HUES64 (cell line): ENCODE data around the gene MMS19.

Experiments
- H3K27ac ChIP-seq: 2 replicates; pipeline ENCODE4 v1.7.0; 2013; ENCODE audit warnings: low read depth, low read length, inconsistent platforms
- H3K27me3 ChIP-seq: 2 replicates; pipeline ENCODE4 v1.6.1; 2013; ENCODE audit warnings: mild to moderate bottlenecking, low read length; ENCODE audit not compliant: insufficient read depth
- H3K36me3 ChIP-seq: 2 replicates; pipeline ENCODE4 v1.6.1; 2013; ENCODE audit warnings: mild to moderate bottlenecking, low read length; ENCODE audit not compliant: insufficient read depth
- H3K4me1 ChIP-seq: 2 replicates; pipeline ENCODE4 v1.6.1; 2013; ENCODE audit warnings: mild to moderate bottlenecking, low read length, moderate library complexity; ENCODE audit not compliant: insufficient read depth
- H3K4me3 ChIP-seq: 2 replicates; pipeline ENCODE4 v1.5.1; 2013; ENCODE audit warnings: mild to moderate bottlenecking, low read length, moderate library complexity
- H3K9ac ChIP-seq: 2 replicates; pipeline ENCODE4 v1.6.1; 2013; ENCODE audit warnings: mild to moderate bottlenecking, low read depth, low read length
- H3K9me3 ChIP-seq: 2 replicates; pipeline ENCODE4 v1.6.1; 2013; ENCODE audit warnings: low read depth, low read length; ENCODE audit not compliant: insufficient read depth
- WGBS: fragments of 150-250, 120-280 bp; methylation state at CpG from one replicate; pipeline ENCODE4 v1.1.7; 2013; ENCODE audit warnings: missing lambda C conversion rate; 5-methylcytosine and 5-hydroxymethylcytosine counted together

Gene MMS19

DNA sequence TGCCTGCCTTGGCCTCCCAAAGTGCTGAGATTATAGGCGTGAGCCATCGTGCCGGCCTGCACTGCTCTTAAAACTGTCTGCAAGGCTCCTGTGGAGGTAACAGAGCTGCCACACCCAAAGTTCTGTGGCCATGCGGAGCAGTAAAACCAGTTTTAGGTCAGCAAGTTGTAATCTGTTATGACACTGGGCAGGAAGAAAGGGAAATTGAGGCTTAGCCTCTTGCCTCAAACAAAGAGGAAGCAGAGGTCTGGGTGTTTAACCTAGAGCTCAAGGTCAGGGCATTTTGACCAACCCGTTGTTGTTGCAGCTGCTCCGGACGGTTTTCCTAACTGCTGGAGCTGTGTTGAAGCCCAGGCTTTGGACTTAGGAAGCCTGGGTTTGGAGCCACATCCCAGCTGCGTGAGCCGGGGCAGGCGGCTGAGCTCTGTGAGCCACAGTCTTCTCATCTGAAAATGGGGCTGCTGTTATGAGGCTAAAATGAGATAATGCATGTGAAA is 89.7 kb downstream of the MMS19 start:
- H3K4me3 ChIP-seq: no peak overlapping the region
- WGBS: 89% methylated on average over 10 of the region's 10 CpGs
- peaks cover under 1% of the 10 kb centered on the region; the same call in 1 of the 2 replicates for H3K4me1 ChIP-seq
- H3K36me3 ChIP-seq: no peaks in the 10 kb centered on the region
- no peak overlapping the region for H3K9ac ChIP-seq
- no peaks in the 10 kb centered on the region for H3K27me3 ChIP-seq
- H3K27ac ChIP-seq: no peak overlapping the region
- no peaks in the 10 kb centered on the region for H3K9me3 ChIP-seq
